DND-41 (cell line): ENCODE data around the gene NR1D1.

ENCODE experiments used
- ATAC-seq: fragments of 200-7000 bp; cut with Tn5 transposase; 3 replicates; pipeline ENCODE4 v1.9.1; 2021; ENCODE audit warnings: low read depth; ENCODE audit not compliant: insufficient read depth
- DNase-seq: peaks from one replicate; pipeline ENCODE4 v3.0.0-alpha.2; 2020
- H2AFZ ChIP-seq: 2 replicates; pipeline ENCODE4 v1.6.0; 2012; ENCODE audit warnings: low read depth, low read length
- H3K27ac ChIP-seq: 2 replicates; pipeline ENCODE4 v1.5.1; 2012; ENCODE audit warnings: low read length, inconsistent platforms
- H3K27me3 ChIP-seq: fragments of 200-600 bp; sonication (generic); 2 replicates; pipeline ENCODE4 v1.6.0; 2012; ENCODE audit warnings: low read length, mild to moderate bottlenecking, inconsistent platforms; ENCODE audit not compliant: insufficient read depth, poor library complexity
- H3K36me3 ChIP-seq: 2 replicates; pipeline ENCODE4 v1.5.1; 2012; ENCODE audit warnings: low read length, inconsistent platforms; ENCODE audit not compliant: insufficient read depth
- H3K4me1 ChIP-seq: 2 replicates; pipeline ENCODE4 v1.5.1; 2012; ENCODE audit warnings: mild to moderate bottlenecking, low read length; ENCODE audit not compliant: insufficient read depth
- H3K4me2 ChIP-seq: 2 replicates; pipeline ENCODE4 v1.6.0; 2012; ENCODE audit warnings: mild to moderate bottlenecking, moderate library complexity, low read length, inconsistent platforms; ENCODE audit not compliant: insufficient read depth
- H3K4me3 ChIP-seq, 2 experiments: fragments of 200-600 bp in 1 of 2; shearing (Covaris generic) in 1 of 2; 2 replicates each; pipeline ENCODE4 v1.5.1; 2012 to 2016; ENCODE audit warnings: inconsistent platforms in 2 of 2, low read length in 2 of 2, mild to moderate bottlenecking in 2 of 2, low read depth in 1 of 2, moderate library complexity in 1 of 2
- H3K79me2 ChIP-seq: 2 replicates; pipeline ENCODE4 v1.6.0; 2012; ENCODE audit warnings: low read length, inconsistent platforms; ENCODE audit not compliant: insufficient read depth
- H3K9ac ChIP-seq: 2 replicates; pipeline ENCODE4 v1.6.0; 2012; ENCODE audit warnings: low read depth, mild to moderate bottlenecking, inconsistent platforms, low read length, moderate library complexity
- H3K9me3 ChIP-seq: 2 replicates; pipeline ENCODE4 v1.5.1; 2012; ENCODE audit warnings: low read length, moderate library complexity, mild to moderate bottlenecking, inconsistent platforms; ENCODE audit not compliant: insufficient read depth, severe bottlenecking
- H4K20me1 ChIP-seq: 2 replicates; pipeline ENCODE4 v1.6.0; 2012; ENCODE audit warnings: low read length; ENCODE audit not compliant: insufficient read depth
- CTCF ChIP-seq: IDR thresholded peaks from 2 replicates; pipeline ENCODE4 v1.5.1; 2012; ENCODE audit warnings: borderline replicate concordance, low read length, moderate library complexity, mild to moderate bottlenecking; ENCODE audit not compliant: poor library complexity, severe bottlenecking; ENCODE audit errors: extremely low read depth
- EZH2 ChIP-seq: IDR thresholded peaks from 3 replicates; pipeline ENCODE4 v1.6.1; 2012; ENCODE audit warnings: borderline replicate concordance, low read depth, mild to moderate bottlenecking, moderate library complexity, low read length, inconsistent platforms; ENCODE audit not compliant: severe bottlenecking

The NR1D1 gene

GRCh38 chr17:40087049-40087794, 13.2 kb downstream of the NR1D1 start:
- H3K4me3 ChIP-seq, result no peak overlapping the region
- H3K36me3 ChIP-seq, result peaks cover 57% of the 10 kb centered on the region
- no peak overlapping the region for H3K9ac ChIP-seq
- H3K4me1 ChIP-seq, result no peaks in the 10 kb centered on the region
- H4K20me1 ChIP-seq, result no peaks in the 10 kb centered on the region
- no peaks in the 10 kb centered on the region for H3K79me2 ChIP-seq
- TF ChIP-seq CTCF (no peak), EZH2 (no peak)
- H3K9me3 ChIP-seq, result no peaks in the 10 kb centered on the region
- no peak overlapping the region for H3K27ac ChIP-seq
- no peaks in the 10 kb centered on the region for H3K27me3 ChIP-seq
- ATAC-seq (no peak), DNase-seq (no peak)
- no peak overlapping the region for H2AFZ ChIP-seq
- H3K4me2 ChIP-seq, result no peak overlapping the region

- Histone ChIP-seq H3K79me2 (no peaks in the 10 kb centered on the region), H3K9me3 (no peaks in the 10 kb centered on the region), H3K36me3 (peaks cover 57% of the 10 kb centered on the region), H3K4me3 (no peak overlapping the region), H3K4me2 (no peak overlapping the region), H3K27ac (no peak overlapping the region), H4K20me1 (no peaks in the 10 kb centered on the region), H3K4me1 (no peaks in the 10 kb centered on the region), H3K27me3 (no peaks in the 10 kb centered on the region), H2AFZ (no peak overlapping the region), H3K9ac (no peak overlapping the region)
- DNase-seq, result peak; percentile 59
- TF ChIP-seq CTCF, result peak; percentile 80
- no peak for TF ChIP-seq EZH2
- ATAC-seq, result peak; percentile 78
These were observed 14.0 kb downstream of the NR1D1 start for GRCh38 chr17:40086150-40087044.

GRCh38 chr17:40084477-40084876, 15.9 kb downstream of the NR1D1 start:
- H3K27ac ChIP-seq, result no peak overlapping the region
- no peak for TF ChIP-seq CTCF
- no peak for TF ChIP-seq EZH2

More at GRCh38 chr17:40084477-40084876, 15.9 kb downstream of the NR1D1 start:
- H2AFZ ChIP-seq, result no peak overlapping the region
- DNase-seq (no peak), ATAC-seq (no peak)
- no peaks in the 10 kb centered on the region for H3K4me1 ChIP-seq
- H3K4me2 ChIP-seq, result no peak overlapping the region
- H3K4me3 ChIP-seq, result no peak overlapping the region
- H4K20me1 ChIP-seq, result no peaks in the 10 kb centered on the region
- H3K27me3 ChIP-seq, result no peaks in the 10 kb centered on the region
- H3K9ac ChIP-seq, result no peak overlapping the region
- H3K9me3 ChIP-seq, result no peaks in the 10 kb centered on the region
- H3K79me2 ChIP-seq, result no peaks in the 10 kb centered on the region
- peaks cover 56% of the 10 kb centered on the region for H3K36me3 ChIP-seq
